WTC11 (cell line): ENCODE measurements around the gene SHLD1.

ENCODE experiments used
- CTCF ChIP-seq: fragments of 200-600 bp; IDR thresholded peaks from 2 replicates; pipeline ENCODE4 v1.8.0; 2022; ENCODE audit warnings: antibody characterized with exemption
- ETV6 ChIP-seq: sonication (generic); formaldehyde crosslinking; IDR thresholded peaks from 2 replicates; pipeline ENCODE4 v1.8.1; 2022; ENCODE audit warnings: mild to moderate bottlenecking, missing genetic modification reagents
- JAZF1 ChIP-seq: fragments of 250-450 bp; sonication (Bioruptor Pico); IDR thresholded peaks from 2 replicates; pipeline ENCODE4 v1.9.0; 2021; ENCODE audit warnings: moderate library complexity, mild to moderate bottlenecking, inconsistent platforms
- NR2C2 ChIP-seq: sonication (generic); formaldehyde crosslinking; IDR thresholded peaks from 2 replicates; pipeline ENCODE4 v1.8.0; 2022; ENCODE audit warnings: mild to moderate bottlenecking, missing genetic modification reagents
- TP53 ChIP-seq: sonication (generic); formaldehyde crosslinking; IDR thresholded peaks from 2 replicates; pipeline ENCODE4 v1.8.1; 2023; ENCODE audit warnings: mild to moderate bottlenecking, missing genetic modification reagents
- ZBTB21 ChIP-seq: sonication (generic); formaldehyde crosslinking; IDR thresholded peaks from 2 replicates; pipeline ENCODE4 v1.8.1; 2023; ENCODE audit warnings: mild to moderate bottlenecking, missing genetic modification reagents, borderline replicate concordance
- ZNF121 ChIP-seq: sonication (generic); formaldehyde crosslinking; IDR thresholded peaks from 2 replicates; pipeline ENCODE4 v1.8.0; 2023; ENCODE audit warnings: missing genetic modification reagents
- TF ChIP-seq, protein P1 (sequence below): sonication (generic); formaldehyde crosslinking; IDR thresholded peaks from 2 replicates; pipeline ENCODE4 v1.8.1; 2022; ENCODE audit warnings: low read depth, mild to moderate bottlenecking, moderate library complexity, missing genetic modification reagents, borderline replicate concordance
- TF ChIP-seq, protein P2 (sequence below): sonication (generic); formaldehyde crosslinking; IDR thresholded peaks from 2 replicates; pipeline ENCODE4 v1.8.1; 2022; ENCODE audit warnings: low read depth, missing genetic modification reagents, borderline replicate concordance
- TF ChIP-seq, protein P3 (sequence below): sonication (generic); formaldehyde crosslinking; IDR thresholded peaks from 2 replicates; pipeline ENCODE4 v1.8.1; 2023; ENCODE audit warnings: mild to moderate bottlenecking, missing genetic modification reagents, moderate library complexity

DNA sequence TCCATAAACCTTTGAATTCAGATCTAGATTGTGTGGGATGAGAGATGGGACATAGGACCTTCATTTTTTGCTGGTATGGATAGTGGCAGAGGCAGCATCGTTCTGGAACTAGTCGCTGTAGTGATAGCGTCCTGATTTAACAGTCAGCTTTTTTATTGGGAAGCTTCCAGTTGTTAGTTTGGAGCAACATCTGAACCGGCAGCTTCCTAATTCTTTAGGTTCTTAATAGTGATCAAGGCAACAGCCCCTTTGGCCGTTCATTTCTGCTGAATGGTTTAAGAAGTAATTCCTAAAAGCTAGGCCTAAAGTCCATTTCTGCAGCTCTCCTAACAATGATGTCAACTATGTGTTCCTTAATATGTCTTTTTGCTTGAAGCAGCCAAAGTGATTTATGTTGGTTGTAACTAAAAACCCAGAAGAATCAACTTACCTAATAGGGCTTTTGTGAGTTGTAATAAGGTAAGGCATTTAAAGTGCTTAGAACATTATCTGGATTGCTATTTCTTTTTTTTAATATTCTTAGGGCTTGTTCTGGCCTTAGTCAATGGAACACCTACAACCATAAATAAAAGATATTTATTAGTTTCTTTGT lies 90.3 kb downstream of the SHLD1 start:
- TF ChIP-seq CTCF (no peak), NR2C2 (no peak), ZBTB21 (no peak), TP53 (CRISPR knock-in tag) (no peak), ZNF121 (CRISPR knock-in tag) (no peak), ETV6 (no peak), JAZF1 (CRISPR knock-in tag) (no peak)
- TF ChIP-seq, protein P1, sequence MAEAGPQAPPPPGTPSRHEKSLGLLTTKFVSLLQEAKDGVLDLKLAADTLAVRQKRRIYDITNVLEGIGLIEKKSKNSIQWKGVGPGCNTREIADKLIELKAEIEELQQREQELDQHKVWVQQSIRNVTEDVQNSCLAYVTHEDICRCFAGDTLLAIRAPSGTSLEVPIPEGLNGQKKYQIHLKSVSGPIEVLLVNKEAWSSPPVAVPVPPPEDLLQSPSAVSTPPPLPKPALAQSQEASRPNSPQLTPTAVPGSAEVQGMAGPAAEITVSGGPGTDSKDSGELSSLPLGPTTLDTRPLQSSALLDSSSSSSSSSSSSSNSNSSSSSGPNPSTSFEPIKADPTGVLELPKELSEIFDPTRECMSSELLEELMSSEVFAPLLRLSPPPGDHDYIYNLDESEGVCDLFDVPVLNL: no peak
- TF ChIP-seq, protein P2, sequence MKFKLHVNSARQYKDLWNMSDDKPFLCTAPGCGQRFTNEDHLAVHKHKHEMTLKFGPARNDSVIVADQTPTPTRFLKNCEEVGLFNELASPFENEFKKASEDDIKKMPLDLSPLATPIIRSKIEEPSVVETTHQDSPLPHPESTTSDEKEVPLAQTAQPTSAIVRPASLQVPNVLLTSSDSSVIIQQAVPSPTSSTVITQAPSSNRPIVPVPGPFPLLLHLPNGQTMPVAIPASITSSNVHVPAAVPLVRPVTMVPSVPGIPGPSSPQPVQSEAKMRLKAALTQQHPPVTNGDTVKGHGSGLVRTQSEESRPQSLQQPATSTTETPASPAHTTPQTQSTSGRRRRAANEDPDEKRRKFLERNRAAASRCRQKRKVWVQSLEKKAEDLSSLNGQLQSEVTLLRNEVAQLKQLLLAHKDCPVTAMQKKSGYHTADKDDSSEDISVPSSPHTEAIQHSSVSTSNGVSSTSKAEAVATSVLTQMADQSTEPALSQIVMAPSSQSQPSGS (CRISPR knock-in tag): no peak
- TF ChIP-seq, protein P3, sequence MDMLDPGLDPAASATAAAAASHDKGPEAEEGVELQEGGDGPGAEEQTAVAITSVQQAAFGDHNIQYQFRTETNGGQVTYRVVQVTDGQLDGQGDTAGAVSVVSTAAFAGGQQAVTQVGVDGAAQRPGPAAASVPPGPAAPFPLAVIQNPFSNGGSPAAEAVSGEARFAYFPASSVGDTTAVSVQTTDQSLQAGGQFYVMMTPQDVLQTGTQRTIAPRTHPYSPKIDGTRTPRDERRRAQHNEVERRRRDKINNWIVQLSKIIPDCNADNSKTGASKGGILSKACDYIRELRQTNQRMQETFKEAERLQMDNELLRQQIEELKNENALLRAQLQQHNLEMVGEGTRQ (CRISPR knock-in tag): no peak
